Right cardiac atrium (tissue), 5 donors: ENCODE data around the gene PTPRD. TPM values are rescaled to one million over a fixed set of nuclear protein-coding genes. Genes with fewer than 3 reads are reported as not detected.
"Not testable (repeated sequence)": the region's sequence is repeated elsewhere in the genome, so short reads cannot be mapped to it uniquely, and the experiment has no call there.

Experiments
- ATAC-seq, 2 donors: fragments of 200-7000 bp; cut with Tn5 transposase; one replicate each; pipeline versions ENCODE4 v1.8.0 to v1.9.1; 2020; ENCODE audit warnings: moderate library complexity in 2 of 2, mild to moderate bottlenecking in 1 of 2
- DNase-seq, 3 donors: peaks; one replicate each; pipeline ENCODE4 v3.0.0-alpha.2; 2020
- H3K27ac ChIP-seq: one replicate; pipeline ENCODE4 v1.5.1; 2013; ENCODE audit warnings: mild to moderate bottlenecking, low read length, control low read depth, moderate library complexity
- H3K27me3 ChIP-seq: one replicate; pipeline ENCODE4 v1.6.1; 2013; ENCODE audit not compliant: control insufficient read depth, insufficient read depth
- H3K4me1 ChIP-seq: one replicate; pipeline ENCODE4 v1.6.1; 2013; ENCODE audit warnings: low read length; ENCODE audit not compliant: control insufficient read depth, insufficient read depth
- H3K4me3 ChIP-seq: one replicate; pipeline ENCODE4 v1.5.1; 2013; ENCODE audit warnings: low read length, control low read depth
- H3K9me3 ChIP-seq: one replicate; pipeline ENCODE4 v1.6.1; 2013; ENCODE audit warnings: low read length; ENCODE audit not compliant: control insufficient read depth
- WGBS: extraction: QIAGEN DNeasy Blood & Tissue Kit; methylation state at CpG from one replicate; pipeline ENCODE4 v1.1.7; 2013; 5-methylcytosine and 5-hydroxymethylcytosine counted together
- intact Hi-C, 4 donors: fragments of 100-400 bp; cut with DNase I; formaldehyde crosslinking; loops; one replicate each; pipeline versions ENCODE4 v1.11.0 to v1.14.0; 2022 to 2023
- polyA plus RNA-seq: library from polyadenylated mRNA; stranded (reverse); fragments of 200-250 nt; gene quantifications from one replicate; pipeline ENCODE4 v1.2.3, GENCODE V29; 2013
- total RNA-seq, 4 donors: library from RNA; stranded (reverse); fragmentation: NEBNext Ultra II Directional; extraction: Animal tissue kit (Norgen Biotek cat#: 25700); gene quantifications; one replicate each; pipeline ENCODE4 v1.2.1, GENCODE V29; 2021
- donor health status: healthy with polysubstance abuse.
- donor health status: DM: no; HTN: yes; CAD: no.
- donor health status: DM: no; HTN: no; CAD: no.
- donor health status: DM: no; HTN: yes; CAD: no; lungs with severe emphysema.
- donor health status: DM: yes; HTN: yes; CAD: no.

PTPRD gene
- total and polyA plus RNA-seq, 5 donors = 1.3 to 11.8 (median 7.1) TPM

- WGBS = 32% methylated on average over 3 of the region's 3 CpGs
- H3K9me3 ChIP-seq = no peaks in the 10 kb centered on the region
- no peak overlapping the region for H3K27ac ChIP-seq
- no peaks in the 10 kb centered on the region for H3K4me1 ChIP-seq
- intact Hi-C loops = no loop called here
- no peak overlapping the region for H3K4me3 ChIP-seq
- DNase-seq = no peak
- no peak for ATAC-seq
- no peaks in the 10 kb centered on the region for H3K27me3 ChIP-seq
These were observed 133.6 kb downstream of the PTPRD start for GRCh38 chr9:10479172-10479571.

- ATAC-seq, intact Hi-C loops: not testable (repeated sequence)
- peak in 2 of 3 donors; percentile 31 to 38 for DNase-seq
These were observed 163.6 kb downstream of the PTPRD start for GRCh38 chr9:10449201-10449617.

GRCh38 chr9:10447036-10447435, 165.8 kb downstream of the PTPRD start:
- Histone ChIP-seq H3K27me3 (no peaks in the 10 kb centered on the region), H3K4me1 (no peaks in the 10 kb centered on the region), H3K4me3 (no peak overlapping the region), H3K9me3 (no peaks in the 10 kb centered on the region), H3K27ac (no peak overlapping the region)
- 76% methylated on average over 3 of the region's 3 CpGs for WGBS
- intact Hi-C loops = no loop called here
- no peak for ATAC-seq
- DNase-seq = no peak

More at GRCh38 chr9:10449201-10449617, 163.6 kb downstream of the PTPRD start:
- WGBS = 94% methylated on average over 28 of the region's 28 CpGs
- H3K4me1 ChIP-seq, H3K4me3 ChIP-seq, H3K9me3 ChIP-seq, H3K27ac ChIP-seq, H3K27me3 ChIP-seq: not testable (repeated sequence)

- Histone ChIP-seq H3K27ac (no peak overlapping the region), H3K4me1 (no peaks in the 10 kb centered on the region), H3K27me3 (no peaks in the 10 kb centered on the region), H3K9me3 (no peaks in the 10 kb centered on the region), H3K4me3 (no peak overlapping the region)
- ATAC-seq = no peak
- no peak for DNase-seq
- intact Hi-C loops = no loop called here
These were observed 169.0 kb downstream of the PTPRD start for GRCh38 chr9:10443868-10444204.

GRCh38 chr9:10443181-10443867, 169.5 kb downstream of the PTPRD start:
- ATAC-seq (no peak), DNase-seq (no peak)
- Histone ChIP-seq H3K4me1 (no peaks in the 10 kb centered on the region), H3K4me3 (no peak overlapping the region), H3K9me3 (no peaks in the 10 kb centered on the region), H3K27me3 (no peaks in the 10 kb centered on the region), H3K27ac (no peak overlapping the region)
- intact Hi-C loops = no loop called here
- WGBS = 80% methylated on average over 4 of the region's 4 CpGs

- no peaks in the 10 kb centered on the region for H3K27me3 ChIP-seq
- DNase-seq = no peak
- no peak overlapping the region for H3K27ac ChIP-seq
- WGBS = 63% methylated on average over 7 of the region's 7 CpGs
- no peaks in the 10 kb centered on the region for H3K9me3 ChIP-seq
- no peak overlapping the region for H3K4me3 ChIP-seq
- H3K4me1 ChIP-seq = no peaks in the 10 kb centered on the region
- ATAC-seq = no peak
- intact Hi-C loops = no loop called here
These were observed 173.8 kb downstream of the PTPRD start for GRCh38 chr9:10438955-10439354.

- H3K27ac ChIP-seq = no peak overlapping the region
- H3K4me1 ChIP-seq = no peaks in the 10 kb centered on the region
- H3K27me3 ChIP-seq = no peaks in the 10 kb centered on the region
- 46% methylated on average over 4 of the region's 4 CpGs for WGBS
- DNase-seq (no peak), ATAC-seq (no peak)
- no peaks in the 10 kb centered on the region for H3K9me3 ChIP-seq
- H3K4me3 ChIP-seq = no peak overlapping the region
- intact Hi-C loops = no loop called here
These were observed 176.0 kb downstream of the PTPRD start for GRCh38 chr9:10436756-10437155.

GRCh38 chr9:10434412-10434811, 178.4 kb downstream of the PTPRD start:
- intact Hi-C loops = no loop called here
- DNase-seq = no peak
- no peaks in the 10 kb centered on the region for H3K4me1 ChIP-seq
- H3K4me3 ChIP-seq = no peak overlapping the region
- no peaks in the 10 kb centered on the region for H3K27me3 ChIP-seq
- ATAC-seq = no peak
- 97% methylated on average over 1 of the region's 1 CpG for WGBS
- no peak overlapping the region for H3K27ac ChIP-seq
- H3K9me3 ChIP-seq = no peaks in the 10 kb centered on the region

GRCh38 chr9:10411272-10411671, 201.5 kb downstream of the PTPRD start:
- ATAC-seq = no peak
- no peak overlapping the region for H3K27ac ChIP-seq
- intact Hi-C loops = no loop called here

GRCh38 chr9:10403283-10403682, 209.5 kb downstream of the PTPRD start:
- no peaks in the 10 kb centered on the region for H3K4me1 ChIP-seq
- ATAC-seq (no peak), DNase-seq (no peak)
- no peak overlapping the region for H3K4me3 ChIP-seq
- intact Hi-C loops = no loop called here
- H3K27me3 ChIP-seq = no peaks in the 10 kb centered on the region
- no peaks in the 10 kb centered on the region for H3K9me3 ChIP-seq
- WGBS = 89% methylated on average over 1 of the region's 1 CpG
- no peak overlapping the region for H3K27ac ChIP-seq

More at GRCh38 chr9:10411272-10411671, 201.5 kb downstream of the PTPRD start:
- DNase-seq = no peak
- H3K27me3 ChIP-seq = no peaks in the 10 kb centered on the region
- H3K9me3 ChIP-seq = no peaks in the 10 kb centered on the region
- no peak overlapping the region for H3K4me3 ChIP-seq
- H3K4me1 ChIP-seq = no peaks in the 10 kb centered on the region

GRCh38 chr9:10396615-10397014, 216.2 kb downstream of the PTPRD start:
- no peaks in the 10 kb centered on the region for H3K27me3 ChIP-seq
- no peaks in the 10 kb centered on the region for H3K9me3 ChIP-seq
- DNase-seq = no peak
- no peak overlapping the region for H3K4me3 ChIP-seq
- ATAC-seq = no peak
- WGBS = 66% methylated on average over 2 of the region's 2 CpGs
- no peak overlapping the region for H3K27ac ChIP-seq
- intact Hi-C loops = no loop called here
- no peaks in the 10 kb centered on the region for H3K4me1 ChIP-seq

- Histone ChIP-seq H3K4me1 (no peaks in the 10 kb centered on the region), H3K4me3 (no peak overlapping the region), H3K27ac (no peak overlapping the region), H3K27me3 (no peaks in the 10 kb centered on the region), H3K9me3 (no peaks in the 10 kb centered on the region)
- ATAC-seq (no peak), DNase-seq (no peak)
- intact Hi-C loops = no loop called here
- 89% methylated on average over 1 of the region's 1 CpG for WGBS
These were observed 225.5 kb downstream of the PTPRD start for GRCh38 chr9:10387282-10387681.
